Activated gamma-delta T cell (primary cell): ENCODE data around the gene NFKB1.
"Not testable (repeated sequence)": the region's sequence is repeated elsewhere in the genome, so short reads cannot be mapped to it uniquely, and the experiment has no call there.

Experiments used
- DNase-seq: peaks from one replicate; lab custom pipeline; 2025; lab: John Stamatoyannopoulos, UW

Gene NFKB1

DNA sequence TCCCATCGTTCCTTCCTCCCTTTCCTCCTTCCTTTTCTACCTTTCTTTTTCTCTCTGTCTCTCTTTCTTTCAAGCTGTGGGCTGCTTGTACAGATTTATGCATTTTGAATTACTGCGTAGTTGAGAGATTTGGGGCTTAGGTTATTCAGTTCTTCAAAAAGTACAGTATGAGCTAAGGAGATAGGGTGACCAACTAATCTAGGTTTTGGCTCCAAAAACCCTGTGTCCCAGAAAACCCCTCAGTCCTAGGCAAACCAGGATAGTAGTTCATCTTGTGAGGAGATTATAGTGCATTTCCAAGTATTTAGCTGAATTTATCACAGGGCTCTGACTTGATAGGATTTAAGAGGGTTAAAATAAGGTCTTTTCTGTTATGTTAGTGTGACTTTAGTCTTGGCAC, 64.5 kb downstream of the NFKB1 start:
- no peak for DNase-seq

DNA sequence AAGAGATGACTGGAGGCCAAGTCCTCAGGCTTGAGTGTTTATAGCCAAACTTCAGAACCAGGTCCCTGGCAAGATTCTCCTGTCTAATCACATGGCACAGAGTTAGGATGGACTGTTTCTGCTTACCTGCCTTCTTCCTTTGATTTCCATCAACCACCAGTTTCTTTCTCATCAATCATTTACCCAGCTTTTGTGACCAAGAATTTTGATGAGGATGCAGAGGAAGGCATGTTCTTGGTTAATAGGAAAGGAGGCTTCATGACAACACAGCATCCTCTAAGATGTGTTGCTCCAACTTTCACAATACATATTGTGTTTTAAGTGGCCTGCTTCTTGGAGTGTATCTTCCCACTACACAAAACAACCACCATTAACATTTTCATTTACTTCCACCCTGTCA, 65.3 kb downstream of the NFKB1 start:
- DNase-seq = no peak

DNA sequence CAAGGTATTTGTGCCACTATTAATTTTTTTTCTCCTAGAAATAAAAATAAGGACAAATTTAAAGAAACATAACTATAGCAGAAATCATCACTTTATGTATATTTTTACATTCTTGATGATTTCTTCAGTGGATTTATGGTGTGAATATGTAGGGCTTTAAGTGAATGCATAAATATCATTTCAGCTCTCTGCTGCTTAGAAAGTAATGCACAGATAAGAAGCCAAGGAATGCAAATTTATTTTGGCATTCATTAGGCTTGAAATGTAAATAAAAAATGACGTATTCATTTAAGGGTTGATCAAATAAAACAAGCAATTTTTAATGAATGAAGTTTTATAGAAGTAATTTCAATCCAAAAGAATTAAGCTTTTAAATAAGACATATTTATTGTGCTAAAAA, 66.3 kb downstream of the NFKB1 start:
- no peak for DNase-seq

GRCh38 chr4:102569200-102569599, 68.0 kb downstream of the NFKB1 start:
- no peak for DNase-seq

GRCh38 chr4:102570211-102570610, 69.1 kb downstream of the NFKB1 start:
- DNase-seq = not testable (repeated sequence)

GRCh38 chr4:102572452-102572851, 71.3 kb downstream of the NFKB1 start:
- DNase-seq = no peak

DNA sequence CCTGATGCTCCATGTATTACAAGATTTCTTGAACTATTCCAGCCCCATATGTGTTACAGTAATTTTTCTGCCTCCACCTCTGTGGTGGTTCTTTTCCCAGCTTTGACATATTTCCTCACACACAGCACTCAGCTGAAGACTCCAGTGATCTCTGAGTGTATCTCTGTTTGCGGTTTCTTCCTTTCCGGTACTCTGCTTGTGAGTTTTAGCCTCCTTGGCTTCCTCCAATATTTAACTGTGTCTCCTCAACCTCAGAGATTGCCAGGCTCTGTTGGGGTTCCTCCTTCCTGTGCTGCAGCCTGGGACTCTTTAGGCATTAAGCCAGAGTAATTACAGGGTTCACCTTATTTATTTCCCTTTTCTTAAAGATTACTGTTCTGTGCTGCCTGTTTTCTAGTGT, 73.2 kb downstream of the NFKB1 start:
- no peak for DNase-seq

GRCh38 chr4:102575369-102576129, 74.4 kb downstream of the NFKB1 start:
- DNase-seq = no peak

- no peak for DNase-seq
Measured at GRCh38 chr4:102578270-102578669, 77.1 kb downstream of the NFKB1 start.

DNA sequence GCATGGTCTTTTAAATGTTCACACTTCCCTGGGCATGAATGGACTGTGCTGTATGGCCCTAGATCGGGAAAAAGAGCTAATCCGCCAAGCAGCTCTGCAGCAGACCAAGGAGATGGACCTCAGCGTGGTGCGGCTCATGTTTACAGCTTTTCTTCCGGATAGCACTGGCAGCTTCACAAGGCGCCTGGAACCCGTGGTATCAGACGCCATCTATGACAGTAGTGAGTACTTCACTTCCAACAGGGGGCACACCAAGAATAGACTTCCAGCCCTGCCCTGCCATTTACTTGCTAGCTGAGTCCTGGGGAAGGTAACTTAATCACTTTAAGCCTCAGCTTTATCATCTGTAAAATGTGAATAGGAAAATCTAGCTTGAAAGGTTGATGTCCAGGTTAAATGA, 77.7 kb downstream of the NFKB1 start:
- no peak for DNase-seq

GRCh38 chr4:102579794-102580462, 78.8 kb downstream of the NFKB1 start:
- no peak for DNase-seq

- DNase-seq = no peak
Measured at GRCh38 chr4:102580463-102580842, 79.3 kb downstream of the NFKB1 start.

DNA sequence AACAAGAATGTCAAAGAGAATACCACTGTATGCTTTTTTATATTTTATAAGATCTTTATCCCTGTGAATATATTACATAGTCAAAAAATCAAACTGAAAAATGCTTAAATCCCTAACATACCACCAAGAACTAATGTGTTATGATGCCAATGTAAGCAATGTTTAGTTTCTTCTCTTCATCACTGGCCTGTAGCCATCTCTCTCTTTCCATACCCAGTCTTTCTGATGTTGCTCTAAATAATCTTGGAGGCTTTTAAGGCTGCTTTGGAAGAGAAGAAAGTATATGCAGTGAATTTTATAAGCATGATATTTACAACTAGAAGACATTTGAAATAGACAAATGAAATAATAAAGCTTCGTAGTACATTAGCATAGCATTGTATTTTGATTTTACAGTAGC, 82.9 kb downstream of the NFKB1 start:
- no peak for DNase-seq

- no peak for DNase-seq
Measured at GRCh38 chr4:102585329-102585728, 84.2 kb downstream of the NFKB1 start.

GRCh38 chr4:102586002-102586643, 85.0 kb downstream of the NFKB1 start:
- DNase-seq = no peak

DNA sequence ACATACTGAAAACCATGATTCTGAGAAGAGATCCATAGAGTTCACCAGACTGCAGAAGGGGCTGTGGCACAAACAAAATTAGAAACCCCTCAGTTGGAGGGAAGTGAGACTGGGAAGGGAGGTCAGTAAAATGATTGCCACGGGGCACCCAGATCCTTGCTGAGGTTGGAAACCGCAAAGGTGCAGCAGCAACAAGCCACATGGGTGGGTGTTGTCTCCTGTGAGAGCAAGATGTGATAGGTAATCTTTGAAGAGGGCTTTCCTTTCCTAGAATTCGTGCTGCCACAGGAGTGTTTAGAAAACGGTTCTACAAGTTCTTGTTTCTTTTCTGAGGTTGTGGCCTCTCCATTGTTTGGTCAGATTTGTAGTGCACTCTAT, 85.5 kb downstream of the NFKB1 start:
- no peak for DNase-seq

DNA sequence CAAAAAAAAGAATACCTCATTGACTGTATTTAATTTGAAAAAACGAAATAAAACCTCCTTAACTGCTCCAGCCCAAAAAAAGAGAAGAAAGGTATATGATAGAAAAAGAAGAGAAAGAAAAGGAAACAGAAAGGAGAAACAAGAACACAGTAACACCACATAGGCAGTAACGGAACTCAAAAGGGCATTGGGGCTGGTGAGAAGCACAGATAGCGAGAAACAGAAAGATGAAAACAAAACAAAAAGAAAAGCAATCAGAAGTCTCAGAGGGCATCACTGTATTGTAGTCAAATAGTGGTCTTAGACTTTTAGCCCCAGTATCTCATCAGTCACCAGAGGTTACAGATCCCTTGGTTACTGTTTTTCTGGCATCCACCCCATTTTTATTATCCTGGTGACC, 88.6 kb downstream of the NFKB1 start:
- DNase-seq = no peak

GRCh38 chr4:102592256-102592655, 91.1 kb downstream of the NFKB1 start:
- no peak for DNase-seq

GRCh38 chr4:102593147-102593546, 92.0 kb downstream of the NFKB1 start:
- DNase-seq = no peak

DNA sequence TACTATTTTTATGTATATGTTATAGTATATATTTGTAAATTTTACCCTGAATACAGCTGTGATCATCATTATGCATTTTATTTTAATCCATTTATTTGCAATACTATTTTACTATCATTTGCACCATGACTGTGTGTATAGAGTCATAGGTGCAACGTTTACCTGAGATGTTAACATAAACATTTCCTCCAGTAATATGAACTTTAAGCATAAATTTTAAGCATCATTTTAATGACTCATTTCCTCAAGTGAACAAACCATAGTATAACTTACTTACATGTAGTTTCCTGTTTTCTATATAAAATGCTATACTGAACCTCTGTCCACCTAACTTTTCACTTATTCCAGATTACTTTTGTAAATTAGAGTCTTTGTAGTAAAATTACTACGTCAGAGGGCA, 92.8 kb downstream of the NFKB1 start:
- DNase-seq = no peak

- no peak for DNase-seq
Measured at GRCh38 chr4:102596532-102596931, 95.4 kb downstream of the NFKB1 start.

- DNase-seq = no peak
Measured at GRCh38 chr4:102598086-102598761, 97.1 kb downstream of the NFKB1 start.
